Measurements from ENCODE around the gene KRTAP5-7. TPM values are rescaled to one million over a fixed set of nuclear protein-coding genes. Genes with fewer than 3 reads are reported as not detected.

The KRTAP5-7 gene
- total and polyA plus RNA-seq, 2 of the 8 experiments (the other 6 are each of a cell fraction or from before 2014, with no cell fraction given) = not detected

GRCh38 chr11:71575723-71576424, 48.8 kb downstream of the KRTAP5-7 start (continued):
- TF ChIP-seq, protein P1, sequence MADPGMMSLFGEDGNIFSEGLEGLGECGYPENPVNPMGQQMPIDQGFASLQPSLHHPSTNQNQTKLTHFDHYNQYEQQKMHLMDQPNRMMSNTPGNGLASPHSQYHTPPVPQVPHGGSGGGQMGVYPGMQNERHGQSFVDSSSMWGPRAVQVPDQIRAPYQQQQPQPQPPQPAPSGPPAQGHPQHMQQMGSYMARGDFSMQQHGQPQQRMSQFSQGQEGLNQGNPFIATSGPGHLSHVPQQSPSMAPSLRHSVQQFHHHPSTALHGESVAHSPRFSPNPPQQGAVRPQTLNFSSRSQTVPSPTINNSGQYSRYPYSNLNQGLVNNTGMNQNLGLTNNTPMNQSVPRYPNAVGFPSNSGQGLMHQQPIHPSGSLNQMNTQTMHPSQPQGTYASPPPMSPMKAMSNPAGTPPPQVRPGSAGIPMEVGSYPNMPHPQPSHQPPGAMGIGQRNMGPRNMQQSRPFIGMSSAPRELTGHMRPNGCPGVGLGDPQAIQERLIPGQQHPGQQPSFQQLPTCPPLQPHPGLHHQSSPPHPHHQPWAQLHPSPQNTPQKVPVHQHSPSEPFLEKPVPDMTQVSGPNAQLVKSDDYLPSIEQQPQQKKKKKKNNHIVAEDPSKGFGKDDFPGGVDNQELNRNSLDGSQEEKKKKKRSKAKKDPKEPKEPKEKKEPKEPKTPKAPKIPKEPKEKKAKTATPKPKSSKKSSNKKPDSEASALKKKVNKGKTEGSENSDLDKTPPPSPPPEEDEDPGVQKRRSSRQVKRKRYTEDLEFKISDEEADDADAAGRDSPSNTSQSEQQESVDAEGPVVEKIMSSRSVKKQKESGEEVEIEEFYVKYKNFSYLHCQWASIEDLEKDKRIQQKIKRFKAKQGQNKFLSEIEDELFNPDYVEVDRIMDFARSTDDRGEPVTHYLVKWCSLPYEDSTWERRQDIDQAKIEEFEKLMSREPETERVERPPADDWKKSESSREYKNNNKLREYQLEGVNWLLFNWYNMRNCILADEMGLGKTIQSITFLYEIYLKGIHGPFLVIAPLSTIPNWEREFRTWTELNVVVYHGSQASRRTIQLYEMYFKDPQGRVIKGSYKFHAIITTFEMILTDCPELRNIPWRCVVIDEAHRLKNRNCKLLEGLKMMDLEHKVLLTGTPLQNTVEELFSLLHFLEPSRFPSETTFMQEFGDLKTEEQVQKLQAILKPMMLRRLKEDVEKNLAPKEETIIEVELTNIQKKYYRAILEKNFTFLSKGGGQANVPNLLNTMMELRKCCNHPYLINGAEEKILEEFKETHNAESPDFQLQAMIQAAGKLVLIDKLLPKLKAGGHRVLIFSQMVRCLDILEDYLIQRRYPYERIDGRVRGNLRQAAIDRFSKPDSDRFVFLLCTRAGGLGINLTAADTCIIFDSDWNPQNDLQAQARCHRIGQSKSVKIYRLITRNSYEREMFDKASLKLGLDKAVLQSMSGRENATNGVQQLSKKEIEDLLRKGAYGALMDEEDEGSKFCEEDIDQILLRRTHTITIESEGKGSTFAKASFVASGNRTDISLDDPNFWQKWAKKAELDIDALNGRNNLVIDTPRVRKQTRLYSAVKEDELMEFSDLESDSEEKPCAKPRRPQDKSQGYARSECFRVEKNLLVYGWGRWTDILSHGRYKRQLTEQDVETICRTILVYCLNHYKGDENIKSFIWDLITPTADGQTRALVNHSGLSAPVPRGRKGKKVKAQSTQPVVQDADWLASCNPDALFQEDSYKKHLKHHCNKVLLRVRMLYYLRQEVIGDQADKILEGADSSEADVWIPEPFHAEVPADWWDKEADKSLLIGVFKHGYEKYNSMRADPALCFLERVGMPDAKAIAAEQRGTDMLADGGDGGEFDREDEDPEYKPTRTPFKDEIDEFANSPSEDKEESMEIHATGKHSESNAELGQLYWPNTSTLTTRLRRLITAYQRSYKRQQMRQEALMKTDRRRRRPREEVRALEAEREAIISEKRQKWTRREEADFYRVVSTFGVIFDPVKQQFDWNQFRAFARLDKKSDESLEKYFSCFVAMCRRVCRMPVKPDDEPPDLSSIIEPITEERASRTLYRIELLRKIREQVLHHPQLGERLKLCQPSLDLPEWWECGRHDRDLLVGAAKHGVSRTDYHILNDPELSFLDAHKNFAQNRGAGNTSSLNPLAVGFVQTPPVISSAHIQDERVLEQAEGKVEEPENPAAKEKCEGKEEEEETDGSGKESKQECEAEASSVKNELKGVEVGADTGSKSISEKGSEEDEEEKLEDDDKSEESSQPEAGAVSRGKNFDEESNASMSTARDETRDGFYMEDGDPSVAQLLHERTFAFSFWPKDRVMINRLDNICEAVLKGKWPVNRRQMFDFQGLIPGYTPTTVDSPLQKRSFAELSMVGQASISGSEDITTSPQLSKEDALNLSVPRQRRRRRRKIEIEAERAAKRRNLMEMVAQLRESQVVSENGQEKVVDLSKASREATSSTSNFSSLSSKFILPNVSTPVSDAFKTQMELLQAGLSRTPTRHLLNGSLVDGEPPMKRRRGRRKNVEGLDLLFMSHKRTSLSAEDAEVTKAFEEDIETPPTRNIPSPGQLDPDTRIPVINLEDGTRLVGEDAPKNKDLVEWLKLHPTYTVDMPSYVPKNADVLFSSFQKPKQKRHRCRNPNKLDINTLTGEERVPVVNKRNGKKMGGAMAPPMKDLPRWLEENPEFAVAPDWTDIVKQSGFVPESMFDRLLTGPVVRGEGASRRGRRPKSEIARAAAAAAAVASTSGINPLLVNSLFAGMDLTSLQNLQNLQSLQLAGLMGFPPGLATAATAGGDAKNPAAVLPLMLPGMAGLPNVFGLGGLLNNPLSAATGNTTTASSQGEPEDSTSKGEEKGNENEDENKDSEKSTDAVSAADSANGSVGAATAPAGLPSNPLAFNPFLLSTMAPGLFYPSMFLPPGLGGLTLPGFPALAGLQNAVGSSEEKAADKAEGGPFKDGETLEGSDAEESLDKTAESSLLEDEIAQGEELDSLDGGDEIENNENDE (IDR thresholded peaks at IDR 0.05; ENCODE audit: insufficient replicate concordance, low read length) = no peak
- TF ChIP-seq CBX5 (IDR thresholded peaks at IDR 0.05; ENCODE audit: low read depth, low read length) (no peak), RFX5 (IDR thresholded peaks at IDR 0.05; ENCODE audit: borderline replicate concordance, low read depth, low read length) (no peak)
